WTC11 (cell line): ENCODE measurements around the gene CISD3.

ENCODE experiments used
- JUN ChIP-seq: sonication (generic); formaldehyde crosslinking; IDR thresholded peaks from 2 replicates; pipeline ENCODE4 v1.8.0; 2023; ENCODE audit warnings: mild to moderate bottlenecking, missing genetic modification reagents
- NR3C1 ChIP-seq: sonication (generic); formaldehyde crosslinking; conservative IDR thresholded peaks from 2 replicates; pipeline ENCODE4 v1.8.1; 2023; ENCODE audit warnings: low read depth, mild to moderate bottlenecking, missing genetic modification reagents
- TF ChIP-seq, protein P1 (sequence below): sonication (generic); formaldehyde crosslinking; IDR thresholded peaks from 2 replicates; pipeline ENCODE4 v1.8.1; 2023; ENCODE audit warnings: mild to moderate bottlenecking, missing genetic modification reagents, moderate library complexity
- TF ChIP-seq, protein P2 (sequence below): sonication (generic); formaldehyde crosslinking; IDR thresholded peaks from 2 replicates; pipeline ENCODE4 v1.8.0; 2022; ENCODE audit warnings: mild to moderate bottlenecking, missing genetic modification reagents
- TF ChIP-seq, protein P3 (sequence below): sonication (generic); formaldehyde crosslinking; IDR thresholded peaks from 2 replicates; pipeline ENCODE4 v1.8.1; 2023; ENCODE audit warnings: mild to moderate bottlenecking, missing genetic modification reagents
- TF ChIP-seq, protein P4 (sequence below): fragments of 200-600 bp; IDR thresholded peaks from 2 replicates; pipeline ENCODE4 v1.8.0; 2022; ENCODE audit warnings: antibody characterized with exemption

DNA sequence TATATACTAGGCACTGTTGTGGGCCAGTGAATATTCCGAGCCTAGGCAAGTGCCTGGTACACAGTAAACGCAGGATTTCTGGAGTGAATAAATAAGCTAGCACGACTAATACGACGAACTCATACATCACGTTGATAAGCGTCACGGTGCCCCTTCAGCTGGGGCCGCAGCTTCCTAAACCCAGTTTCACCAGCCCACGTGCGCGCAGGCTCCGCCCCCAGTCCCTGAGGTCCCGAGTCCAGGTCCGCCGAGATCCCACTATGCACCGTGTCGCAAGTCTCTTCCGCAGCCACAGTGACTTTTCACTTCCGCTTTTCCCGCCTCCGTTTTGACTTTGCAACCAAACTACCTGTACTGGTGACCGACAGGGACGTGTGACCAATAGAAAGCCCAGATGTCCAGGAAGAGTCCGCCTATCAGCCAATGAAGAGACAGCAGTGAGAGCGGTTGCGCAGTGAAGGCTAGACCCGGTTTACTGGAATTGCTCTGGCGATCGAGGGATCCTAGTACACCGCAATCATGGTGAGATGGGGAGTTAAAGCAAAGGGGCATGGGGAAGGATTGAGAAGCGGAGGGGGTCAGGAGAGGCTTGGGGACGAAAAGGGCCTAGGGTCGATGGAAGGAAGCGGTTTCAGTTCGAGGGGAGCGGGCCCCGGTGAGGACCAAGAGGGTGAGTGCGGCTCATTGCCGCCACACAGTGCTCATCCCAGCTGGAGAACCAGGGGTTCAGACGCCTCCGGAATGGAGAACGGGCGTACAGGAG lies 22.3 kb downstream of the CISD3 start, which contains the start of gene PSMB3:
- TF ChIP-seq, protein P1, sequence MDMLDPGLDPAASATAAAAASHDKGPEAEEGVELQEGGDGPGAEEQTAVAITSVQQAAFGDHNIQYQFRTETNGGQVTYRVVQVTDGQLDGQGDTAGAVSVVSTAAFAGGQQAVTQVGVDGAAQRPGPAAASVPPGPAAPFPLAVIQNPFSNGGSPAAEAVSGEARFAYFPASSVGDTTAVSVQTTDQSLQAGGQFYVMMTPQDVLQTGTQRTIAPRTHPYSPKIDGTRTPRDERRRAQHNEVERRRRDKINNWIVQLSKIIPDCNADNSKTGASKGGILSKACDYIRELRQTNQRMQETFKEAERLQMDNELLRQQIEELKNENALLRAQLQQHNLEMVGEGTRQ (CRISPR knock-in tag): peak; percentile 86
- no peak for TF ChIP-seq NR3C1 (CRISPR knock-in tag)
- TF ChIP-seq, protein P2, sequence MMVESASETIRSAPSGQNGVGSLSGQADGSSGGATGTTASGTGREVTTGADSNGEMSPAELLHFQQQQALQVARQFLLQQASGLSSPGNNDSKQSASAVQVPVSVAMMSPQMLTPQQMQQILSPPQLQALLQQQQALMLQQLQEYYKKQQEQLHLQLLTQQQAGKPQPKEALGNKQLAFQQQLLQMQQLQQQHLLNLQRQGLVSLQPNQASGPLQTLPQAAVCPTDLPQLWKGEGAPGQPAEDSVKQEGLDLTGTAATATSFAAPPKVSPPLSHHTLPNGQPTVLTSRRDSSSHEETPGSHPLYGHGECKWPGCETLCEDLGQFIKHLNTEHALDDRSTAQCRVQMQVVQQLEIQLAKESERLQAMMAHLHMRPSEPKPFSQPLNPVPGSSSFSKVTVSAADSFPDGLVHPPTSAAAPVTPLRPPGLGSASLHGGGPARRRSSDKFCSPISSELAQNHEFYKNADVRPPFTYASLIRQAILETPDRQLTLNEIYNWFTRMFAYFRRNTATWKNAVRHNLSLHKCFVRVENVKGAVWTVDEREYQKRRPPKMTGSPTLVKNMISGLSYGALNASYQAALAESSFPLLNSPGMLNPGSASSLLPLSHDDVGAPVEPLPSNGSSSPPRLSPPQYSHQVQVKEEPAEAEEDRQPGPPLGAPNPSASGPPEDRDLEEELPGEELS (CRISPR knock-in tag): 0 out of 2 replicates have a peak, but pooled peaks have one; percentile 43
- 0 out of 2 replicates have a peak, but pooled peaks have one; percentile 11 for TF ChIP-seq JUN
- TF ChIP-seq, protein P3, sequence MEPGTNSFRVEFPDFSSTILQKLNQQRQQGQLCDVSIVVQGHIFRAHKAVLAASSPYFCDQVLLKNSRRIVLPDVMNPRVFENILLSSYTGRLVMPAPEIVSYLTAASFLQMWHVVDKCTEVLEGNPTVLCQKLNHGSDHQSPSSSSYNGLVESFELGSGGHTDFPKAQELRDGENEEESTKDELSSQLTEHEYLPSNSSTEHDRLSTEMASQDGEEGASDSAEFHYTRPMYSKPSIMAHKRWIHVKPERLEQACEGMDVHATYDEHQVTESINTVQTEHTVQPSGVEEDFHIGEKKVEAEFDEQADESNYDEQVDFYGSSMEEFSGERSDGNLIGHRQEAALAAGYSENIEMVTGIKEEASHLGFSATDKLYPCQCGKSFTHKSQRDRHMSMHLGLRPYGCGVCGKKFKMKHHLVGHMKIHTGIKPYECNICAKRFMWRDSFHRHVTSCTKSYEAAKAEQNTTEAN: 0 out of 2 replicates have a peak, but pooled peaks have one; percentile 32
- TF ChIP-seq, protein P4, sequence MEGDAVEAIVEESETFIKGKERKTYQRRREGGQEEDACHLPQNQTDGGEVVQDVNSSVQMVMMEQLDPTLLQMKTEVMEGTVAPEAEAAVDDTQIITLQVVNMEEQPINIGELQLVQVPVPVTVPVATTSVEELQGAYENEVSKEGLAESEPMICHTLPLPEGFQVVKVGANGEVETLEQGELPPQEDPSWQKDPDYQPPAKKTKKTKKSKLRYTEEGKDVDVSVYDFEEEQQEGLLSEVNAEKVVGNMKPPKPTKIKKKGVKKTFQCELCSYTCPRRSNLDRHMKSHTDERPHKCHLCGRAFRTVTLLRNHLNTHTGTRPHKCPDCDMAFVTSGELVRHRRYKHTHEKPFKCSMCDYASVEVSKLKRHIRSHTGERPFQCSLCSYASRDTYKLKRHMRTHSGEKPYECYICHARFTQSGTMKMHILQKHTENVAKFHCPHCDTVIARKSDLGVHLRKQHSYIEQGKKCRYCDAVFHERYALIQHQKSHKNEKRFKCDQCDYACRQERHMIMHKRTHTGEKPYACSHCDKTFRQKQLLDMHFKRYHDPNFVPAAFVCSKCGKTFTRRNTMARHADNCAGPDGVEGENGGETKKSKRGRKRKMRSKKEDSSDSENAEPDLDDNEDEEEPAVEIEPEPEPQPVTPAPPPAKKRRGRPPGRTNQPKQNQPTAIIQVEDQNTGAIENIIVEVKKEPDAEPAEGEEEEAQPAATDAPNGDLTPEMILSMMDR: no peak
